SK-N-SH treated with all-trans-retinoic acid at 6 μM for 48 hours (cell line): ENCODE results near the gene CYLD.

ENCODE experiments used
- ARNTL ChIP-seq: fragments of 450-650 bp; formaldehyde crosslinking; IDR thresholded peaks from 2 replicates; pipeline ENCODE4 v1.5.0; 2020; ENCODE audit warnings: low read depth, mild to moderate bottlenecking, moderate library complexity, borderline replicate concordance
- CSRNP3 ChIP-seq: fragments of 250-450 bp; sonication (Bioruptor Pico); IDR thresholded peaks from 2 replicates; pipeline ENCODE4 v1.5.1; 2021; ENCODE audit warnings: mild to moderate bottlenecking, moderate library complexity
- GLIS3 ChIP-seq: fragments of 250-450 bp; sonication (Bioruptor Pico); IDR thresholded peaks from 2 replicates; pipeline ENCODE4 v1.5.0; 2020; ENCODE audit warnings: mild to moderate bottlenecking, moderate library complexity
- OSR1 ChIP-seq: fragments of 250-450 bp; sonication (Bioruptor Pico); IDR thresholded peaks from 2 replicates; pipeline ENCODE4 v1.8.0; 2022; ENCODE audit warnings: moderate library complexity, mild to moderate bottlenecking, inconsistent platforms
- PPARA ChIP-seq: fragments of 250-450 bp; sonication (Bioruptor Pico); IDR thresholded peaks from 2 replicates; pipeline ENCODE4 v1.5.0; 2020; ENCODE audit warnings: mild to moderate bottlenecking, borderline replicate concordance
- TOX ChIP-seq: fragments of 250-450 bp; sonication (Bioruptor Pico); IDR thresholded peaks from 2 replicates; pipeline ENCODE4 v1.8.0; 2021; ENCODE audit warnings: mild to moderate bottlenecking, moderate library complexity, borderline replicate concordance
- TSHZ2 ChIP-seq: fragments of 250-450 bp; sonication (Bioruptor Pico); IDR thresholded peaks from 2 replicates; pipeline ENCODE4 v1.5.0; 2020; ENCODE audit warnings: mild to moderate bottlenecking, moderate library complexity
- ZC3H10 ChIP-seq: fragments of 250-450 bp; sonication (Bioruptor Pico); IDR thresholded peaks from 2 replicates; pipeline ENCODE4 v1.5.1; 2021; ENCODE audit warnings: mild to moderate bottlenecking, moderate library complexity
- ZFP3 ChIP-seq: fragments of 250-450 bp; sonication (Bioruptor Pico); IDR thresholded peaks from 2 replicates; pipeline ENCODE4 v1.5.0; 2020; ENCODE audit warnings: mild to moderate bottlenecking, moderate library complexity
- ZFP30 ChIP-seq: fragments of 450-650 bp; formaldehyde crosslinking; IDR thresholded peaks from 2 replicates; pipeline ENCODE4 v1.5.0; 2022; ENCODE audit warnings: mild to moderate bottlenecking, moderate library complexity
- ZNF565 ChIP-seq: fragments of 450-650 bp; formaldehyde crosslinking; conservative IDR thresholded peaks from 2 replicates; pipeline ENCODE4 v1.5.0; 2020; ENCODE audit warnings: low read depth, mild to moderate bottlenecking, moderate library complexity
- ZNF70 ChIP-seq: fragments of 450-650 bp; formaldehyde crosslinking; IDR thresholded peaks from 2 replicates; pipeline ENCODE4 v1.5.0; 2020; ENCODE audit warnings: mild to moderate bottlenecking, moderate library complexity
- ZNF8 ChIP-seq: fragments of 450-650 bp; formaldehyde crosslinking; IDR thresholded peaks from 2 replicates; pipeline ENCODE4 v1.5.0; 2020; ENCODE audit warnings: mild to moderate bottlenecking, moderate library complexity
- TF ChIP-seq, protein P1 (sequence below): fragments of 250-450 bp; sonication (Bioruptor Pico); IDR thresholded peaks from 2 replicates; pipeline ENCODE4 v1.8.0; 2020; ENCODE audit warnings: mild to moderate bottlenecking, moderate library complexity, borderline replicate concordance

DNA sequence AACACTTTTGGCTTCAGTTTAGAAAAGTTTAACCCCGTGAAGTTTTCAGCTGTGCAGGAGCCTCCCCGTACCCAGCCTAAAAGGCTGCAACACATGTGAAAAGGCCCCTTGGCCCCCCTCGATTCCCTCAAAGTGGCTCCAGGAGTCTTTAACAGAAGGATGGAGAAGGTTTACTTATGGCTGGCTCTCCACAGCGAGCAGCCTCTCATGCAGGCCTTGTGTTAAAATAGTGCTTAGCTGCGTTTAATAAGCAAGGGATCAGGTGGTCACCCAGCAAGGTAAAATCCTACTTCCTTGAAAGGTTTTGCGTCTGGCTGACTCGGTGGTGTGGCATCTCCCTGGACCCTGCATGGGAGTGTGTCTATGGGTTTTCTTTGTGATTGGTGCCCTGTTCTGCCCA lies 8.4 kb upstream of the CYLD start:
- TF ChIP-seq, protein P1, sequence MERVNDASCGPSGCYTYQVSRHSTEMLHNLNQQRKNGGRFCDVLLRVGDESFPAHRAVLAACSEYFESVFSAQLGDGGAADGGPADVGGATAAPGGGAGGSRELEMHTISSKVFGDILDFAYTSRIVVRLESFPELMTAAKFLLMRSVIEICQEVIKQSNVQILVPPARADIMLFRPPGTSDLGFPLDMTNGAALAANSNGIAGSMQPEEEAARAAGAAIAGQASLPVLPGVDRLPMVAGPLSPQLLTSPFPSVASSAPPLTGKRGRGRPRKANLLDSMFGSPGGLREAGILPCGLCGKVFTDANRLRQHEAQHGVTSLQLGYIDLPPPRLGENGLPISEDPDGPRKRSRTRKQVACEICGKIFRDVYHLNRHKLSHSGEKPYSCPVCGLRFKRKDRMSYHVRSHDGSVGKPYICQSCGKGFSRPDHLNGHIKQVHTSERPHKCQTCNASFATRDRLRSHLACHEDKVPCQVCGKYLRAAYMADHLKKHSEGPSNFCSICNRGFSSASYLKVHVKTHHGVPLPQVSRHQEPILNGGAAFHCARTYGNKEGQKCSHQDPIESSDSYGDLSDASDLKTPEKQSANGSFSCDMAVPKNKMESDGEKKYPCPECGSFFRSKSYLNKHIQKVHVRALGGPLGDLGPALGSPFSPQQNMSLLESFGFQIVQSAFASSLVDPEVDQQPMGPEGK = no peak
- TF ChIP-seq ZNF70 (CRISPR knock-in tag) = no peak
- TF ChIP-seq TSHZ2 (CRISPR knock-in tag) = no peak
- no peak for TF ChIP-seq CSRNP3 (CRISPR knock-in tag)
- no peak for TF ChIP-seq ZC3H10 (CRISPR knock-in tag)
- no peak for TF ChIP-seq OSR1 (CRISPR knock-in tag)
- no peak for TF ChIP-seq ZFP3 (CRISPR knock-in tag)
- TF ChIP-seq ARNTL = no peak
- TF ChIP-seq GLIS3 (CRISPR knock-in tag) = no peak
- TF ChIP-seq ZNF8 (CRISPR knock-in tag) = no peak
- TF ChIP-seq ZFP30 = no peak
- no peak for TF ChIP-seq ZNF565 (CRISPR knock-in tag)
- TF ChIP-seq TOX (CRISPR knock-in tag) = no peak
- TF ChIP-seq PPARA (CRISPR knock-in tag) = no peak
